HG02943 (cell line): ENCODE data around the gene TCEA2.

Experiments used
- ATAC-seq: cut with Tn5 transposase; IDR thresholded peaks from one replicate; pipeline ENCODE4 v1.9.1; 2021; ENCODE audit warnings: mild to moderate bottlenecking, low read depth, moderate library complexity; ENCODE audit not compliant: unreplicated experiment

The TCEA2 gene

GRCh38 chr20:64035066-64035932 lies 27.7 kb upstream of the TCEA2 start:
- no peak for ATAC-seq

DNA sequence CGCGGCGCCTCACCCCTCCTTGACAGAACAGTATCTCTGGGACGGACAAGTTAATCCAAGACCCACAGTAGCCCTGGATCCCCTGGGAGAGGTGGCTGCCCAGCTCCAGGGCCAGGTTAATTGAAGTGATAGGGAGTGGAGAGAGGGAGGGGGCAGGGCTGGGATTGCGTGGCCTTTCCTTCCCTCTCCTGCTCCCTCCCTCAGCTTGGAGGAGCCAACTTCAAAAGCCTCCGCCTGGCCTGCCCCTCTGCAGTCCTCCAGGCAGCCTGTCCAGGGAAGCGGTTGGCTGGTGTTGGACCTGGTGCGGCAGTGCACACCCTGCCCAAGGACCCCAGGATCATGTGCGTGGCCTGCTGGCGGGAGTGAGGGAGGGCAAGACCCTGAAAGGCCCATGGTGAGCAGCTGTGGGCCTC lies 27.1 kb upstream of the TCEA2 start, which contains the start of gene C20orf204:
Gene C20orf204, plus strand, starts transcription at position 250 of the 413 bp plus-strand sequence. Its CDS starts 142 bp downstream, at position 392.
- ATAC-seq: no peak

- no peak for ATAC-seq
Measured at GRCh38 chr20:64036346-64037198, 26.4 kb upstream of the TCEA2 start.

- no peak for ATAC-seq
Measured at GRCh38 chr20:64037199-64037497, 25.9 kb upstream of the TCEA2 start.

DNA sequence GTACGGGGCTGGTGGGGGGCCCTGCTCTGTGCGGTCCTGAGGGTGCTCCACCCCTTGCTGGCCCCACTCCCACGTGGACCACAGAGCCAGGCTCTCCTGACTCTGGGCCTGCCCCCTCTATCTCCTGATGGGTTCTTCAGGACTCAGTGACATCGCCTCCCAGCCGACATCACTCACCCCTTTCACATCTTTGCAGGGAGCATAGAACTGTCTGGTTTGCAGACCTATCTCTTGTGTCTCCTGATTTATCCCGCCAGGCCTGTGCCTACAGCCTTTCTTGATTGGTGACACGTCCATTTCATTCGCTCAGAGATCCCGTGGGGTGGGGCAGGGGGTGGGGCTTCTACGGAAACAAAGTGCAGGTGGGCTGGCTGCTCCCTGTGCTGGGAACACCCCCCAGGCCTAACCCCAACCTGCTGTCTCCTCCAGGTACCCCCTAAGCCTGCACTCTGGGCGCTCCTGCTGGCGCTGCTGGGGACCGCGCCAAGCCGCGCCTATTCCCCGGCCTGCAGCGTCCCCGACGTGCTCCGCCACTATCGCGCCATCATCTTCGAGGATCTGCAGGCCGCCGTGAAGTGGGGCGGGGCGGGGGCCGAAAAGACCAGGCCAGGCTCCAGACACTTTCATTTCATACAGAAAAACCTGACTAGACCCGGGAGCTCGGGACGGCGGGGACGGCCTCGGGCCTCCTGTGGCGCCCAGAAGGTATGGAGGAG lies 25.3 kb upstream of the TCEA2 start:
- ATAC-seq: no peak

- ATAC-seq: no peak
Measured at GRCh38 chr20:64038224-64038564, 24.8 kb upstream of the TCEA2 start.

DNA sequence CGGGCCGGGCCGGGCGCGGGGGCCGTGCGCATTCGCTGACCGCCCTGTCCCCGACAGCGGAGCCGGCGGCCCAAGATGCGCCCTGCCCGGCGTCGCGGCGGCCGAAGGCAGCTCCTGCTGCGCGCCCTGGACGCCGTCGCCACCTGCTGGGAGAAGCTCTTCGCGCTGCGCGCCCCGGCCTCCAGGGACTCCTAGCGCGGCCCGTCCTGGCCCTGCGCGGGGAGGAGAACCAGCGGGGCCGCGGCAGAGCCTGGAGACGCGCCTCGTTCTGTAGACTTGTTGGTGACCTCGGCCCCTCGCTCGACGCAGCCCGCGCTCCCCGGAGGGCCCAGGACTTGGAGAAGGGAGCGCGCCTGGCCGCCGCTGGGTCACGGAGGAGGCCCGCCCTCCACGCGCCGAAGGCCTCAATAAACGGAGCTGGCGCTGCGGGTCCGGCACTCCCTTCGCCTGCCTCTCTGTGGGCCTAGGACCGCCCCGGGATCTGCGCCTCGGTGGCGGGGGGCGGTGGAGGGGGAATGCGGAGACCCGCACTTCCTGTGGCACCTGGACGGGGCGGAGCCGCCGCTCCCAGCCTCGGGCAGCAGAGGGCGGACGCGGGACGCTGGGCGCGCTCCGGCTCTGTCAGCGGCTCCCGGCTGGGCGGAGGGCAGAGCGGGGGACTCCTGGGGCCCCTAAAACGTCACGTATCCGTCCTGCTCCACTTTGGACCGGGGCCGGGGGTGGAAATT lies 24.3 kb upstream of the TCEA2 start:
- ATAC-seq: no peak

GRCh38 chr20:64039293-64040160 lies 23.5 kb upstream of the TCEA2 start:
- no peak for ATAC-seq

- no peak for ATAC-seq
Measured at GRCh38 chr20:64040231-64041039, 22.6 kb upstream of the TCEA2 start.

GRCh38 chr20:64041040-64041780 lies 21.8 kb upstream of the TCEA2 start:
- ATAC-seq: no peak

DNA sequence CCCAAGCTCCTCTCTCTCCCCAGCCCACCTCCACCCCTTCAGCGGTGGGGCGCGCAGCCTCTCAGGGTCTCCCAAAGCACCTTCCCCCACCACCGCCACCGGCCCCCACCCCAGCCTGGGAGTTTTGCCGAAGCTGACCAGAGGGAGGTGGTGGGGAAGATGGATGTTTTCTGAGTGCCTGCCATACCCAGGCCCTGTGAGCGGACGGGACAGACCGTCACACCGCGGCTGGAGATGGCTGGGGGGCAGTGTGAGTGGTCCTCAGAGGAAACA lies 21.3 kb upstream of the TCEA2 start:
- no peak for ATAC-seq

- ATAC-seq: no peak
Measured at GRCh38 chr20:64042054-64042781, 20.8 kb upstream of the TCEA2 start.

GRCh38 chr20:64043768-64044167 lies 19.2 kb upstream of the TCEA2 start:
- no peak for ATAC-seq

GRCh38 chr20:64044484-64045247 lies 18.3 kb upstream of the TCEA2 start:
- ATAC-seq: no peak

DNA sequence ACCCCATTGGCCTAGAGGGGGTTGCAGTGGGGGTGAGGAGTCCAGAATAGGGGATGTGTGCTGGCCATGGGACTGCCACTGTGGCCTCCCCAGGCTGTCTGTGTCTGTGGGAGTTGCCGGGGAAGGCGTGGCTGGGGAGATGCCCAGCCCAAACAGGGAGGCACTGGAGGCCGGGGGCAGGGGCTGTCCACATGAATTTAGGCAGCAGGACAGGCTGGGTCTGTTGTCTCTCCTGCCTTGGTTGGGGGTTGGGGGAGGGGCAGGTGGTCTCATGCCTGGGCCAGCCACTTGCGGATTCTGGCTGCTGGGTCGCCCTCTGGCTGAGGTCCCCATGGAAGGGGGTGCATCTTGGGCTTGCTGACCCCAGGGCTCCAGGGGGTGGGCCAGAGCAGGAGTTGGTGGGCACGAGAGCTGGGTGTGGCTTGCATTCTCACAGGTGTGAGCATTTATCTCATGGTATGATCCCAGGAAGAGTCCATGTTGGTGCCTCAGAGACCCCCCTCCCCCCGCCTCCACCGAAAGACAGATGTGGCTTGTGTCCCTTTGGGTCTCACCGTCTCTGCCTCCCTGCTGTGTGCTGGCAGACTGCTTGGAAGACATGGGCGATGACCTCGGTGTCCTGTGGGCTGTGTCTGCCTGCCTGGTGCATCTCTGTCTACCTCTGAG lies 17.5 kb upstream of the TCEA2 start:
- ATAC-seq: no peak

DNA sequence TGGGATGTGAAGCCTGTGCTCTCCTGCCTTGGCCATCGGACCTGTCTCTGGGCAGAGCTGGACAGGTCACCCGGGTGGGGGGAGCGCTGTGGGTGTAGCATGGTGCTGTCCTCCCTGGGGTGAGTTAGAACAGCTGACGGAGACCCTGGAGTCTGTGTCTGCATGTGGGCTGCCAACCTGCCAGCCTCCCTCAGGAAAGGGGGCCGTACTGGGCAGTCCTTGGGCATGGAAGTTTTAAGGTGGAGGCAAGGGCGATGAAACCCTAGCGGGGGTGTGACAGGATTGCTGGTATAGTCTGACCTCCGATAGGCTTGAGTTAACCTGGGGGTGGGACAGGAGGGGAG lies 16.0 kb upstream of the TCEA2 start:
- no peak for ATAC-seq
